ENCODE results near the gene SUN2.

DNA sequence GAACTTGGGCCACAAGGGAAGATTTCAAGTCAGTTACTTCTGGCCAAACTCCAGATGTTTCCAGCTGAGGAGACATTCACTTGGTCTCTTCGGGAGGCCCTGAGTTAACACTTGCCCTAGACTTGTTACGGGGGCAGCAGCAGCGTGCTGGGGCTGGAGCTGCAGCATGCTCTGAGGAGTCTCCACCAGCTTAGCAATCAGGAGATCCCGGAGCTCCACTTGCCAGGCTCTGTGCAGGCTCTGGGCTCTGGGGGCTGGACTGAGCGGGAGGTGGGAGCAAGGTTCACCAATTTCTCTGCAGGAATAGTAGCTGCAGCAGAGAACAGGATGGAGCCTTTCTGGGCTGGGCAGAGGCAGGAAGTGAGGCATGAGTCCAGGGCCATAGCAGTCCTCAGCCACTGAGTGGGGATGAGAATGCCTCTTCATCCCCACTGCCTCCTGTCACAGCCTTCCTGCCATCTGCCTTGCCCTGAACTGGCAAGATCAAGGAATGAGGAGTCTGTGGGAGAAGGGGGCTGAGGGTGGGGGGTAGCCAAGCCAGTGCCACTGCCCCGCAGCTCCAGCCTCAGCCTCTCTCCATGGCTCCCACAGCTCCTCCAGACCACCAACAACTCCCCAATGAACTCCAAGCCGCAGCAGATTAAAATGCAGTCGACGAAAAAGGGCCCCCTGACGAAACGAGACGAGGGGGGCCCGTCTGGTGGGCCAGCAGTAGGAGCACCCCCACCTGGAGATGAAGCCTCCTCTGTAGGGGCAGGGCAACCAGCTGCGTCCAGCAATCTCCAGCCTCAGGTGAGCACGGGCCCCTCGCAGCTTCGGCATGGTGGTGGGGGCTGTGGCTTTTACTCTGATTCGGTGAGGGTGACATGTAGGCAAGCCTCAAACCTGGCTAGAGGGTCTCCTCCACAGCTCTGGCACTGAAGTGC, 26.7 kb downstream of the SUN2 start:
- TF ChIP-seq, protein P1, sequence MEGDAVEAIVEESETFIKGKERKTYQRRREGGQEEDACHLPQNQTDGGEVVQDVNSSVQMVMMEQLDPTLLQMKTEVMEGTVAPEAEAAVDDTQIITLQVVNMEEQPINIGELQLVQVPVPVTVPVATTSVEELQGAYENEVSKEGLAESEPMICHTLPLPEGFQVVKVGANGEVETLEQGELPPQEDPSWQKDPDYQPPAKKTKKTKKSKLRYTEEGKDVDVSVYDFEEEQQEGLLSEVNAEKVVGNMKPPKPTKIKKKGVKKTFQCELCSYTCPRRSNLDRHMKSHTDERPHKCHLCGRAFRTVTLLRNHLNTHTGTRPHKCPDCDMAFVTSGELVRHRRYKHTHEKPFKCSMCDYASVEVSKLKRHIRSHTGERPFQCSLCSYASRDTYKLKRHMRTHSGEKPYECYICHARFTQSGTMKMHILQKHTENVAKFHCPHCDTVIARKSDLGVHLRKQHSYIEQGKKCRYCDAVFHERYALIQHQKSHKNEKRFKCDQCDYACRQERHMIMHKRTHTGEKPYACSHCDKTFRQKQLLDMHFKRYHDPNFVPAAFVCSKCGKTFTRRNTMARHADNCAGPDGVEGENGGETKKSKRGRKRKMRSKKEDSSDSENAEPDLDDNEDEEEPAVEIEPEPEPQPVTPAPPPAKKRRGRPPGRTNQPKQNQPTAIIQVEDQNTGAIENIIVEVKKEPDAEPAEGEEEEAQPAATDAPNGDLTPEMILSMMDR (IDR thresholded peaks at IDR 0.05) = no peak
- no peak for TF ChIP-seq REST (IDR thresholded peaks at IDR 0.05; ENCODE audit: insufficient read depth in 1 of 2, low read depth in 2 of 2, low read length in 1 of 2)
